Activated CD8-positive, alpha-beta T cell treated with anti-CD3 and anti-CD28 coated beads, Interleukin-2, amount 10 ng/mL, durations not matched to agents 7 days and 5 days (primary cell): Measurements from ENCODE around the gene JAG2. TPM values are rescaled to one million over a fixed set of nuclear protein-coding genes. Genes with fewer than 3 reads are reported as not detected.

ENCODE experiments used
- ATAC-seq: fragments of 150-1000 bp; cut with Tn5 transposase; one replicate; pipeline ENCODE4 v1.10.0; 2021; ENCODE audit warnings: moderate library complexity
- CTCF ChIA-PET: fragments of 350-600 bp; sonication (Branson Sonifier 250); formaldehyde crosslinking; loops from one replicate; lab custom pipeline; 2021; ENCODE audit warnings: antibody characterized with exemption; lab: Charles Lee
- POLR2A ChIA-PET: fragments of 350-600 bp; sonication (Branson Sonifier 250); formaldehyde crosslinking; loops from one replicate; lab custom pipeline; 2021; ENCODE audit warnings: antibody characterized with exemption; lab: Charles Lee
- DNase-seq: peaks from one replicate; pipeline ENCODE4 v3.0.0-alpha.2; 2020
- H3K27ac Mint-ChIP-seq: one replicate; pipeline ENCODE4 v1.8.0; 2021; ENCODE audit warnings: mild to moderate bottlenecking, mixed read lengths
- H3K27me3 Mint-ChIP-seq: one replicate; pipeline ENCODE4 v1.8.0; 2021; ENCODE audit warnings: low read depth, mixed read lengths
- H3K36me3 Mint-ChIP-seq: one replicate; pipeline ENCODE4 v1.8.0; 2021; ENCODE audit warnings: low read depth, mixed read lengths
- H3K4me1 Mint-ChIP-seq: one replicate; pipeline ENCODE4 v1.8.0; 2021; ENCODE audit warnings: low read depth, mixed read lengths
- H3K4me3 Mint-ChIP-seq: one replicate; pipeline ENCODE4 v1.8.0; 2021; ENCODE audit warnings: mild to moderate bottlenecking, mixed read lengths
- H3K9me3 Mint-ChIP-seq: one replicate; pipeline ENCODE4 v1.8.0; 2022; ENCODE audit warnings: mixed read lengths; ENCODE audit not compliant: insufficient read depth
- microRNA-seq: library from miRNA; unstranded; fragments of <30 nt; microRNA quantifications from one replicate; pipeline ENCODE4 v1.2.0, GENCODE V29; 2022
- total RNA-seq, 2 experiments: library from RNA; stranded (reverse); gene quantifications; one replicate each; pipeline ENCODE4 v1.2.3, GENCODE V29; 2021

The JAG2 gene
- total RNA-seq, 2 experiments from 2014 or later, result 2.5 to 2.9 TPM

DNA sequence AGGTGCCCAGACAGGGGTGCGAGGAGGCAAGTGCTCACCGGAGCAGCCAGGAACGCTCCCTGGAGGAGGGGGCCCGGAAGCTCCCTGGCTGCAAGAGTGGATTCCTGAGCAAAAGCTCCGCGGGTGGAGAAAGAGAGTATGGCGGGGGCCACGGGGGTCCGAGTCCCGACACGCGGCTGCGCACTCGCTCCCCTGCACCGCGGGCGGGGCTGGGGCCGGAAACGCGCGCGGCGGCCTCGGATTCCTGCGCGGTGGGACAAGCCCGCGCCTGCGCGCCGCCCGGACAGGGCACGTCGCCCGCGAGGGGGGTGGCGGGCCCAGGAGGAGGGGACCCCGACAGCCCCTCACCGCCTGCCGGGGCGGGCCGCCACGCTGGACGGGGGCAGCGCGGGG is 75.5 kb downstream of the JAG2 start:
- Mint-ChIP-seq H3K27me3 (peaks cover 11% of the 10 kb centered on the region), H3K27ac (peak overlapping the region; percentile 82), H3K4me3 (peak overlapping the region; percentile 80), H3K4me1 (peaks cover 19% of the 10 kb centered on the region), H3K36me3 (no peaks in the 10 kb centered on the region), H3K9me3 (no peaks in the 10 kb centered on the region)
- CTCF ChIA-PET, result interaction anchor here (1.8 kb wide), 1 partner anchor 259 kb away, joined by 5 read pairs; no protein-coding TSS in a partner anchor
- POLR2A ChIA-PET, result no interaction called here
- ATAC-seq, result peak; percentile 52
- DNase-seq, result peak; percentile 72

DNA sequence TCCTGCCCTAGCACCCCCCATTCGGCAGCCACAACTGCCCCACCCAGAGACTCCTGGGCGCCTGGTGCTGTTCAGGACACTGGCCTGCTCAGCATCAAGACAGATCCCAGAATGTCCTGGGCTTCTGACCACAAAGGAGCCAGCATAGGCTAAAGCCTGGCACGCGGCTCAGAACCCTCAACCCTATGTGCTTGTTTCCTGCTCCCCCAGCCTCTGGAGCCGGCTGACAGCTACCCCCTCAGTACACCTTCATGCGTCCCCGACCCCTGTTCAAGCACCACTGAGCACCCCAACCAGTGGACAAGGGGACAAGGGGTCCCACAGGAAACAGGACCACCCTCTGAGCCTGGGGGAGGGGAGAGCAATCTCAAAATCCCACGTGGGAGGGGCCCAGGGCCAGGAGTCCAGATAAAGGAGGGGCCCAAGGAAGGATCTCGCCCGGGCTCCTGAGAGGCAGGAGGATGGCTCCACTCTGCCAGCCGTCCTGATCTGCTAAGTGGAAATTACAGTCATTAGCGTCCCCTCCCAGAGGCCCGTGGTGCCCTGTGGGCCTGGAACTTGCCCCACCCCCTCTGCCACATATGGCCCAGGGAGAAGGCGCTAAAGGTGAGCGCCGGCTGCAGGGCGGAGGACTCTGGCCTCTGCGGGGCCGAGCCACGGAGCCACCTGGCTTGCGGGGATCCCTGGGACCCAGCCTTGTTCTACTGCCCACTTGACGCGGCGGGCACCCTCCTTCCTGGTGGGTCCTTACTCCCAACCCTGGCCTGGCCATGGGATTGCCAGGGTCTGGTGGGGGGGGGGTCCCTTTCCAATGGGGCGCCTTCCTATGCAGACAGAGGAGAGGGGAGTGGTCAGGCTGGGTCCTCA is 76.2 kb downstream of the JAG2 start:
- Mint-ChIP-seq H3K27ac (peak overlapping the region; percentile 82), H3K27me3 (peaks cover 13% of the 10 kb centered on the region), H3K4me1 (peaks cover 22% of the 10 kb centered on the region), H3K36me3 (no peaks in the 10 kb centered on the region), H3K9me3 (no peaks in the 10 kb centered on the region), H3K4me3 (peak overlapping the region; percentile 80)
- no peak for ATAC-seq
- no peak for DNase-seq
- POLR2A ChIA-PET, result no interaction called here
- CTCF ChIA-PET, result interaction anchor here (1.0 to 1.8 kb wide), 2 partner anchors 260 to 329 kb away, joined by 3 to 5 read pairs; no protein-coding TSS in a partner anchor

DNA sequence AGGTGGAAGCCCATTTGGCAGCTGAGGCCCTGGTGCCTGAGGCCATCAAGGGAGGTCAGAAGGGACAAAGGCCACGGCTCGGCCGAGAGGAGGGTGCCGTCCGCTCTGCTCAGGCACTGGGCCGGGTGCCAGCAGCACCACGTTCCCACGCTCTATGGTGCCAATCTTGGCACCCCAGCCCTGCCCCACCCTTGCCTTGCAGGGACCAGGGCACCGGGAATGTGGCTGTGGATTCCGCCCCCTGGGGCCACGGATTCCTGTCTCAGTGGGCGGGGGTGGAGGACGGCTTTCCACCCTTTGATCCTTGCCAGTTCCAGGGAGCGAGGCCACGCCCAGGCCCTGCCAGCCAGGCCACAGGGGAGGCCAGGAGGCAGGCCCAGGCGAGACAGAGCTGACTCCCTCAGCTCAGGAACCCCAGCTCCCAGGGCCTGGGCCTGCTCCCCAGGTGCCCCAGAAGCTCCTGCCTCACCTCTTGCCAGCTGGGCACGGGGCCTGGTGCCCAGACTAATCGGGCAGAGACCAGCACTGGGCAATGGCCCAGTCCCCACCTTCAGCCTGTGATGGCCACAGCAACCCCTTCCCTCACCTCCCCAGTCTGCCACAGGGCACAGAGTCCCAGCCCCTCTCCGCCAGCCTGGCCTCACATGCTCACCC is 76.9 kb downstream of the JAG2 start:
- POLR2A ChIA-PET, result no interaction called here
- Mint-ChIP-seq H3K27me3 (peaks cover 13% of the 10 kb centered on the region), H3K4me3 (no peak overlapping the region), H3K4me1 (peaks cover 27% of the 10 kb centered on the region), H3K36me3 (no peaks in the 10 kb centered on the region), H3K27ac (no peak overlapping the region), H3K9me3 (no peaks in the 10 kb centered on the region)
- CTCF ChIA-PET, result interaction anchor here (1.0 to 7.7 kb wide), 10 partner anchors 10 to 330 kb away, joined by 3 to 134 read pairs (median 6); partner anchors contain the start of gene GPR132
- no peak for ATAC-seq
- DNase-seq, result no peak

DNA sequence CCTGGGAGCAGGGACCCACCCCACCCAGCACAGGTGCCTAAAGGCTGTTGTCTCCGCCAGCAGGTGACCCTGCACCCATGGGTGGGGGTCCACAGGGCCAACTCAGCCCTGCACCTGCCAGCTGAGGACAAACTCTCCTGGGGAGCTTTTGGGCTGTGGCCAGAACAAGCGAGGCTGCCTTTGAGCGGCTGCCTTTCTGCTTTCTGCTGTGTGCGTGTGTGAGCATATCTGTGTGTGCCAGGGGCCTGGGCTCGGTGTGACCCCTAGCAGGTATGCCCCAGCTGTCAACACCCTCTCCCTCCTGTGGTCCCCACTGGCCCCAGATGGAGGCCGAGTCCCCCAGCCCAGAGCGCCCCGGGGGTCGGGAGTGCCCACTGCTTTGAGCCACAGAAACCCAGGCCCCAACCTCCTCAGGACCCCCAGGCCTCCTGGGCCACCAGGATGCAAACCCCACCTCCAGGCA is 77.5 kb downstream of the JAG2 start:
- no peak for ATAC-seq
- Mint-ChIP-seq H3K4me1 (peaks cover 33% of the 10 kb centered on the region), H3K4me3 (no peak overlapping the region), H3K9me3 (no peaks in the 10 kb centered on the region), H3K27me3 (peaks cover 13% of the 10 kb centered on the region), H3K36me3 (no peaks in the 10 kb centered on the region), H3K27ac (no peak overlapping the region)
- ChIA-PET POLR2A (no interaction called here), CTCF (interaction anchor here (1.0 to 7.7 kb wide), 18 partner anchors 9 to 331 kb away, joined by 3 to 134 read pairs (median 5); partner anchors contain the start of genes BRF1 and GPR132)
- peak; percentile 21 for DNase-seq

Small RNA genes within 50 kb of the gene (microRNA-seq; reads per million reads assigned to microRNA genes)
- not detected for gene MIR6765

Other genes with a start within 250 kb of the JAG2 start
- gene PLD4, start 243.9 kb downstream of the JAG2 start, total RNA-seq, result not detected
- not detected for gene AHNAK2, start 190.4 kb downstream of the JAG2 start, total RNA-seq
- under 1 TPM; 0.55 to 0.95 TPM for gene CLBA1, start 183.0 kb downstream of the JAG2 start, total RNA-seq
- gene CDCA4, start 147.7 kb downstream of the JAG2 start, total RNA-seq, result 10 to 100 TPM; 59.9 to 62.3 TPM
- 10 to 100 TPM; 35.7 to 40.4 TPM for gene GPR132, start 103.3 kb downstream of the JAG2 start, total RNA-seq
- 10 to 100 TPM; 25.3 to 27.9 TPM for gene NUDT14, start 12.5 kb upstream of the JAG2 start, total RNA-seq
- gene BTBD6, start 79.8 kb upstream of the JAG2 start, total RNA-seq, result 10 to 100 TPM; 53.7 to 59.8 TPM
- gene BRF1, start 132.2 kb upstream of the JAG2 start, total RNA-seq, result 10 to 100 TPM; 42.1 to 44.7 TPM
- gene PACS2, start 146.0 kb upstream of the JAG2 start, total RNA-seq, result 10 to 100 TPM; 32.9 to 38.5 TPM
- 1 to 10 TPM; 1.9 to 2.4 TPM for gene TEX22, start 229.8 kb upstream of the JAG2 start, total RNA-seq